ENCODE results near the gene IFI27L1. TPM values are rescaled to one million over a fixed set of nuclear protein-coding genes. Genes with fewer than 3 reads are reported as not detected.

Gene IFI27L1
- polyA plus RNA-seq, 6 donors from 2014 or later: 5.0 to 11.1 (median 5.8) TPM

- no peak for DNase-seq
- Mint-ChIP-seq H3K9me3 (no peaks in the 10 kb centered on the region), H3K27ac (no peak overlapping the region), H3K4me3 (no peak overlapping the region), H3K36me3 (no peaks in the 10 kb centered on the region), H3K27me3 (no peaks in the 10 kb centered on the region), H3K4me1 (peaks cover 0 to 4% (median 0%) of the 10 kb centered on the region in 3 donors)
- no peak for ATAC-seq (ENCODE audit: low read depth in 2 of 2)
These were observed 20.6 kb downstream of the IFI27L1 start for GRCh38 chr14:94101748-94102147.

DNA sequence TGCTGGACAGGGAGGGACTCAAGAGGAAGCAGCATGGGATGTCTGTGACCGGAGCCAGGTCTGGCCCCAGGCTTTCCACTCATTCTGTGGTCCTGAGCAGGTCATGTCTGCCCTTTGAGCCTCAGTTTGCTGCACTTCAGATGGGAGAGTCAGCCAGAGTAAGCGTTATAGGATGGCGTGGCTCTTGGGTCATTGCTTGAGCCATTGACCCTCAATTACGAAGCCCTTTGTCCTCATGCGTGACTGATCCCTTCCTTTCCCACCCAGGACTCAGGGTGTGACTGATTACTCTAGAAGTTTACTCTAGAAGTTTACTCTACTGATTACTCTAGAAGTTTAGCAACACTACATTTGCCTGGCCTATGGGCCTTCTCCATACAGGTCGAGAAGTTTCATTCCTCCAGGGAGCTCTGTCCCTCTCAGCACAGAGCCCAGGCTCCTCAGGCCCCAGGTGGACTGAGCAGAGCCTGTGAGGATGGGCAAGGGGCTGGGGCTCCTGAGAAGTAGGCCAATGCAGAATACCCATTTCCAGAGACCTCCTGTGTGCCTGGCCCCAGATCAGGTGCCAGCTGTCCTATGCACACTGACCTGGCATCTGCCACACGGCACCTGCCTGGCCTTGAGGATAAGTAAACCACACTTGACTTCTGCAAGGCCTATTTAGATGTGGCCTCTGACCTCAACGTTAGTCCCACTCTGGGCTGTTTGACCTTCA, 21.8 kb downstream of the IFI27L1 start:
- no peaks in the 10 kb centered on the region for H3K36me3 Mint-ChIP-seq
- H3K9me3 Mint-ChIP-seq: no peaks in the 10 kb centered on the region
- H3K4me3 Mint-ChIP-seq: no peak overlapping the region
- peaks cover 0 to 4% (median 0%) of the 10 kb centered on the region in 3 donors for H3K4me1 Mint-ChIP-seq
- peak overlapping the region in 2 of 6 donors; percentile 34 to 44 for H3K27ac Mint-ChIP-seq
- no peak for DNase-seq
- H3K27me3 Mint-ChIP-seq: no peaks in the 10 kb centered on the region
- no peak for ATAC-seq (ENCODE audit: low read depth in 2 of 2)

GRCh38 chr14:94103554-94104150, 22.5 kb downstream of the IFI27L1 start:
- Mint-ChIP-seq H3K4me3 (no peak overlapping the region), H3K27me3 (no peaks in the 10 kb centered on the region), H3K36me3 (peaks cover 0 to 5% of the 10 kb centered on the region in 2 donors), H3K4me1 (peaks cover 0 to 4% (median 0%) of the 10 kb centered on the region in 3 donors), H3K27ac (peak overlapping the region in 1 of 6 donors; percentile 64), H3K9me3 (no peaks in the 10 kb centered on the region)
- DNase-seq (no peak), ATAC-seq (ENCODE audit: low read depth in 2 of 2) (no peak)

DNA sequence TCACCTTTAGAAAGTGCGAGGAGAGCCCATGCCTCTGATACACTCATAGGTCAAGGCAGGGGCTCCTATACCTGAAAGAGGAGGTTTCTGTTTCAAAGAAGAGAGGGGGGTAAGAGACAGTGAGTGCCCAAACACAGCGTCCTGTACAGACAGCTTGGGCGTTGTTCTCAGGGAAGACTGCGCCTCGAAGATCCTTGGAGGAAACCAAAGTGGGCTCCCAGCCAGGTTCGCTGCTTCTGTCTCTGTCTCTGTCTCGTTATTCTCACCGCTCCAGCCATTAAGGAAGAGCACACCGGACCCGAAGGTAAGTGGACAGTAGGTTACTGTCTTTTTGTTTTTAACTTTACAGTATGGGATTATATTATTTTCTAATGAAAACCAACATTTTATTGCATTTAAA, 23.6 kb downstream of the IFI27L1 start:
- no peak overlapping the region for H3K4me3 Mint-ChIP-seq
- H3K9me3 Mint-ChIP-seq: no peaks in the 10 kb centered on the region
- H3K27me3 Mint-ChIP-seq: no peaks in the 10 kb centered on the region
- H3K4me1 Mint-ChIP-seq: peaks cover 0 to 4% (median 0%) of the 10 kb centered on the region in 3 donors
- no peak for ATAC-seq (ENCODE audit: low read depth in 2 of 2)
- DNase-seq: no peak
- peaks cover 0 to 7% of the 10 kb centered on the region in 2 donors for H3K36me3 Mint-ChIP-seq
- H3K27ac Mint-ChIP-seq: no peak overlapping the region

GRCh38 chr14:94109915-94110250, 28.8 kb downstream of the IFI27L1 start:
- no peaks in the 10 kb centered on the region for H3K4me1 Mint-ChIP-seq
- DNase-seq: no peak
- peaks cover 11 to 28% (median 27%) of the 10 kb centered on the region in 3 donors for H3K27me3 Mint-ChIP-seq
- H3K36me3 Mint-ChIP-seq: peaks cover 0 to 7% of the 10 kb centered on the region in 2 donors
- no peak overlapping the region for H3K4me3 Mint-ChIP-seq
- ATAC-seq (ENCODE audit: low read depth in 2 of 2): no peak
- no peak overlapping the region for H3K27ac Mint-ChIP-seq
- H3K9me3 Mint-ChIP-seq: no peaks in the 10 kb centered on the region

GRCh38 chr14:94110552-94111181, 29.6 kb downstream of the IFI27L1 start, which contains the start of gene IFI27:
IFI27 (plus strand) TSS chr14:94110736.
- no peak within 1 kb of the TSS for H3K27ac Mint-ChIP-seq

GRCh38 chr14:94111276-94112095, 30.4 kb downstream of the IFI27L1 start:
- Mint-ChIP-seq H3K36me3 (peaks cover 0 to 7% of the 10 kb centered on the region in 2 donors), H3K9me3 (no peaks in the 10 kb centered on the region), H3K4me1 (no peaks in the 10 kb centered on the region), H3K27ac (no peak overlapping the region), H3K4me3 (no peak overlapping the region), H3K27me3 (peaks cover 14 to 44% (median 43%) of the 10 kb centered on the region in 3 donors)
- ATAC-seq (ENCODE audit: low read depth in 2 of 2) (no peak), DNase-seq (no peak)

More at GRCh38 chr14:94110552-94111181, 29.6 kb downstream of the IFI27L1 start, which contains the start of gene IFI27:
- DNase-seq: no peak
- Mint-ChIP-seq H3K4me1 (no peaks in the 10 kb centered on the region), H3K4me3 (peak within 1 kb of the TSS in 1 of 8 donors; percentile 57), H3K36me3 (peaks cover 0 to 7% of the 10 kb centered on the region in 2 donors), H3K27me3 (peaks cover 11 to 36% (median 35%) of the 10 kb centered on the region in 3 donors), H3K9me3 (no peaks in the 10 kb centered on the region)
- ATAC-seq (ENCODE audit: low read depth in 2 of 2): no peak

DNA sequence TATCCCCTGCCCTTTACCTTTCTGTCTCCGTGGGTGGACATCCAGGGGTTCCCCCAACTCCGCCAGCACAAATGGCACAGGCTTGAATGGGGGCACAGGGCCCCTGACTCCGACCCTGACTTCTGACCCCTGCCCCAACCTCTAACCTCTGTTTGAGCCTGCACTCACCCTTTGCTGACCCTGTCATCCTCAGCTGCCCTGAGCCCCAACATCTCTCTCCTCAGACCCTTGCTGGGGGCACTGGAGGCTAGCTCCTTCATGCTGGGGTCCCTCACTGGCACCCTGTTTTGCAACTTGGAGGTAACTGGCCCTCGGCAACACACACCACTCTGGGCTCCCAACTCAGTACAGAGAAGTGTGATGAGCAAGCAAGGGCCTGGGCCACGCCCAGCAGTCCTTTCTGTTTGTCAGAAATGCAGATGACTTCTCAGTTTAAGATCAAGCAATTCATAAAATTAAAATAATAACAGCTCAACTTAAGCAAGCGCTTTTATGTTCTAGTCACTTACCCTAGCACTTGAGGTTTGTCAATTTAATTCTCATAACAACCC, 31.5 kb downstream of the IFI27L1 start:
- H3K27me3 Mint-ChIP-seq: peaks cover 25 to 55% (median 55%) of the 10 kb centered on the region in 3 donors
- H3K27ac Mint-ChIP-seq: no peak overlapping the region
- H3K36me3 Mint-ChIP-seq: peaks cover 0 to 7% of the 10 kb centered on the region in 2 donors

GRCh38 chr14:94113073-94113472, 32.0 kb downstream of the IFI27L1 start:
- peaks cover 0 to 7% of the 10 kb centered on the region in 2 donors for H3K36me3 Mint-ChIP-seq
- peaks cover 0 to 1% (median 0%) of the 10 kb centered on the region in 7 donors for H3K9me3 Mint-ChIP-seq
- no peaks in the 10 kb centered on the region for H3K4me1 Mint-ChIP-seq
- H3K4me3 Mint-ChIP-seq: peak overlapping the region in 1 of 8 donors; percentile 35
- DNase-seq (no peak), ATAC-seq (ENCODE audit: low read depth in 2 of 2) (no peak)
- H3K27ac Mint-ChIP-seq: peak overlapping the region in 1 of 6 donors; percentile 84
- peaks cover 26 to 60% (median 59%) of the 10 kb centered on the region in 3 donors for H3K27me3 Mint-ChIP-seq

More for the DNA sequence above, 31.5 kb downstream of the IFI27L1 start:
- Mint-ChIP-seq H3K4me3 (no peak overlapping the region), H3K9me3 (peaks cover 0 to 1% (median 0%) of the 10 kb centered on the region in 7 donors), H3K4me1 (no peaks in the 10 kb centered on the region)
- ATAC-seq (ENCODE audit: low read depth in 2 of 2) (no peak), DNase-seq (no peak)

DNA sequence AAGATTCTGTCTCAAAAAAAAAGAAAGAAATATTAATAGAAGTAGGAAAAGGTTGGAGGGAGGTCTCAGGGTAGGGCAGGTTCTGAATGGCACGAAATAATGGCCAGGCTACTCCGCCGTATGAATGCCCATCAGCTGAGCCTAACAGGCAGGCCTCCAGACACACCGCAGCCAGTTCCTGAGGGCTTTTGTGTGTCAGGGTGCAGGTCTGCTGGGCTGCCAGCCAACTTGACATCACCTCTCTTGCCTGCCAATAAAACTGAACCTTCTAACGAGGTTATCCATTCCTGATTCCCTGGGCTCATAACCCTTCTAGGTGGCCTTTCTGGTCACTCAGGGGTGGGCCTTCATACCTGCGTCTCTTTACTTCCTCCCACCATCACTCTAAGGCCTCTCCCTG, 32.4 kb downstream of the IFI27L1 start:
- no peak for ATAC-seq (ENCODE audit: low read depth in 2 of 2)
- no peak overlapping the region for H3K27ac Mint-ChIP-seq
- peaks cover 26 to 62% (median 61%) of the 10 kb centered on the region in 3 donors for H3K27me3 Mint-ChIP-seq
- peak overlapping the region in 1 of 8 donors; percentile 5 for H3K4me3 Mint-ChIP-seq
- no peak for DNase-seq
- peaks cover 0 to 4% of the 10 kb centered on the region in 2 donors for H3K36me3 Mint-ChIP-seq
- peaks cover 0 to 1% (median 0%) of the 10 kb centered on the region in 7 donors for H3K9me3 Mint-ChIP-seq
- no peaks in the 10 kb centered on the region for H3K4me1 Mint-ChIP-seq

DNA sequence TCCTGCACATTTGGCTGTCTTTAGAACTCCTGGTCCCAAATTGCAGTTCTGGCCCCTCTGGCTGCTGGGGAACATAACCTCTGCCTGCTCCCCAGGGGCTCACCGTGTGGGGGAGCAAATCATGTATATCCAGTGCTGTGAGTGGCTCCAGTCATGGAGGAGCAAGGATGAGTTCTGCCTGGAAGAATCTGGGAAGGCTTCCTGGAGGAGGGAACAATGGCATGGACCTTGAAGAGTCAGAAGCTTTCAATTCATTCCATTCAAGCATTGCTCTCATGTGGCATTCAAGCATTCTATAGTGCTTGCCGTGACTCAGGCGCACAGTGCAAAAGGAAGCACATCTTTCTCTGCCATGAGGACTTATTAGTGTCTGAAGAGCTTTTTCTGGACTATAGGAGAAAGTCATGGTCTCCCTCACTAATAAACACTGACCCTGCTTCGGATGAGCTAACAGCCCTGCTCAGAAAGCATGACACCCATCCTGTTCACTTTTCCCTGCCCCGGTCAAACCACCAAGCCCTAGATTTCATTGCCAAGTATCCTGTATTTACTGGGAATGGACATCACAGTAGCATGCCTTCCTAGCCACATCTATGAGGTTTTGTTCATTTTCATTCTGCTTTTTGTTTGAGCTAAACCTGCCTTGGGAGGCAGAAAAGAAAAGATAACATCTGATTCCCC, 32.9 kb downstream of the IFI27L1 start:
- DNase-seq (no peak), ATAC-seq (ENCODE audit: low read depth in 2 of 2) (no peak)
- Mint-ChIP-seq H3K4me3 (no peak overlapping the region), H3K36me3 (no peaks in the 10 kb centered on the region), H3K4me1 (no peaks in the 10 kb centered on the region), H3K27ac (no peak overlapping the region), H3K27me3 (peaks cover 26 to 62% (median 61%) of the 10 kb centered on the region in 3 donors), H3K9me3 (peaks cover 0 to 1% (median 0%) of the 10 kb centered on the region in 7 donors)

DNA sequence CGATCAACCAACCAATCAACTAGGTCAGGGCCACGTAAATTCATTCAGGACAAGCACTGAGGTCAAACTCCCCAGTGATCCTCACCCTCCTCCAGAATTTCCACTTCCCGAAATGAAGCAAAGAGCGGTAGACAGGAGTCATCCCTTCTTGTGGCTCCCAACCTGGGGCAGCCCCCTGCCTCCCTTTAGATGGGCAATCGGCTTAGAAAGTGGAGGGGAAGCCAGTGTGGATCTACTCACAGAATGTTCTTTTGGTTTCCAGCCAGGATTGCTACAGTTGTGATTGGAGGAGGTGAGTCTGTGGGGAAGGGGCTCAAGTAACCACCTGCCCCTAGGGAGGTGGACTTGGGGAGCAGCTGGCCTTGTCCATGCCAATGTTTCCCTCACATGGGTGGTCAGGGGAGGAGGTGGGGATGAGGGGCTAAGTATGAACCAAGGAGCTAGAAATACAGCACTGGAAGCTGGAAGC, 33.5 kb downstream of the IFI27L1 start:
- H3K4me3 Mint-ChIP-seq: no peak overlapping the region
- peaks cover 0 to 3% of the 10 kb centered on the region in 2 donors for H3K36me3 Mint-ChIP-seq
- no peaks in the 10 kb centered on the region for H3K4me1 Mint-ChIP-seq
- H3K27ac Mint-ChIP-seq: no peak overlapping the region
- peaks cover 0 to 5% (median 3%) of the 10 kb centered on the region in 7 donors for H3K9me3 Mint-ChIP-seq
- ATAC-seq (ENCODE audit: low read depth in 2 of 2) (no peak), DNase-seq (no peak)
- H3K27me3 Mint-ChIP-seq: peaks cover 26 to 67% (median 62%) of the 10 kb centered on the region in 3 donors
